HG03159 (cell line): ENCODE data around the gene LRRN4.

Experiments used
- ATAC-seq: cut with Tn5 transposase; IDR thresholded peaks from one replicate; pipeline ENCODE4 v1.9.1; 2021; ENCODE audit warnings: mild to moderate bottlenecking, moderate library complexity; ENCODE audit not compliant: unreplicated experiment

The LRRN4 gene

GRCh38 chr20:6053776-6054688 lies at the start of gene LRRN4:
LRRN4 (minus strand) TSS chr20:6054060; CDS start chr20:6052799, 1,261 bp downstream.
- ATAC-seq = no peak

DNA sequence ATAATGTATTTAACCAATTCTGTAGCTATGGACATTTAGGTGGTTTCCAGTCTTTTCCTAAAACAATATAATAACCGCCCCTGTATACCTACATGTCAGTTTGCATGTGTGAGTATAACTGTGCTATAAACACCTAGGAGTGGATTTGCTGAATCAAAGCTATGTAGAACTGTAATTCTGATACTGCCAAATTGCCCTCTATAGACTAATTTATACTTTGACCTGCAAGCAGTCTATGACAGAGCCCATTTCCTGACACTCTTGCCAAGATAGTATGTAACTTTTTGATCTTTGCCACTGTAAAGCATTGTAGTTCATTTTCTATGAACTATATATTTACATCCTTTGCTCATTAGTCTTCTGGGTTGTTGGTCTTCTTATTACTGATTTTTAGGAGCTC lies 49.4 kb upstream of the LRRN4 start:
- ATAC-seq = no peak

GRCh38 chr20:6101346-6101745 lies 47.5 kb upstream of the LRRN4 start:
- ATAC-seq = no peak

DNA sequence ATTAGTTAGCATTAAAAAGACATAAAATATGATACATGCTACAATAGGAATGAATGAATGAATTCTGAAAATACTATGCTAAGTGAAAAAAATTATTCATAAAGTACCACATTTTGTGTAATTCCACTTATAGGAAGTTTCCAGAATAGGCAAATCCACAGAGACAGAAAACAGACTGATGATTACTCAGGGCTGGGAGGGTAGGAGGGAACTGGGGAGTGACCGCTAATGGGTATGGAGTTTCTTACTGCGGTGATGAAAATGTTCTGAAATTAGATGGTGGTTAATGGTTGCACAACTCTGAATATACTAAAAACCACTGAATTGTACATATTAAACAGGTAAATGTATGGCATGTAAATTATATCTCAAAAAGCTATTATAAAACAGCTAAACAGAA lies 46.4 kb upstream of the LRRN4 start:
- ATAC-seq = no peak

DNA sequence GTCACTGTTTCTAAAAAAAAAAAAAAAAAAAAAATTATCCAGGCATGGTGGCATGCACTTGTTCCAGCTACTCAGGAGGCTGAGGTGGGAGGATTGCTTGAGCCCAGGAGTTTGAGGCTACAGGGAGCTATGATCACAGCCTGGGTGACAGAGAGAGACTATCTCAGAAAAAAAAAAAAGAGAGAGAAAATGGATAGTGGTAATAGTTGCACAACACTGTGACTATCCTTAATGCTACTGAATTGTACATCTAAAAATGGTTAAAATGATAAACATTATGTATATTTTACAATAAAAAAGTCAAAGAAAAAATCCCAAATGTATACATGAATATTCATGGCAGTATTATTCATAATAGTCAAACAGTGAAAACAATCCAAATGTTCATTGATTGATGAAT lies 46.0 kb upstream of the LRRN4 start:
- no peak for ATAC-seq

- ATAC-seq = no peak
These were observed 41.5 kb upstream of the LRRN4 start for GRCh38 chr20:6095409-6095808.

DNA sequence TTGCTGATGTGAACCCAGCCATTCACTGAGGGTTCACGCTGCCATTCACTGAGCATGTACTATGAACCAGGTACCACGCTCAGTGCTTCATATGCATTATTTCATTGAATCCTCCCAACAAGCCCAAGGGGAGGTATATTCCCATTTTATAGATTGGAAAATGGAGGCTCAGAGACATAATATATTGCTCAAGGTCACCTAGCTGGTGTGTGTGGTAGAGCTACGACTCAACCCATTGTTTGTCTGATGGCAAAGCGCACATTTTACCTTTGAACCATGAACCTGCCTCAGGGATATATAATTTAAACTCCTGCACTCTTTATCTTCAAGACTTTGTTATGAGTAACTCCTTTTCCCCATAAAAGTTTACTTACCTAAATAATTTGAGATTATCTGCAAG lies 40.7 kb upstream of the LRRN4 start:
- ATAC-seq = no peak

DNA sequence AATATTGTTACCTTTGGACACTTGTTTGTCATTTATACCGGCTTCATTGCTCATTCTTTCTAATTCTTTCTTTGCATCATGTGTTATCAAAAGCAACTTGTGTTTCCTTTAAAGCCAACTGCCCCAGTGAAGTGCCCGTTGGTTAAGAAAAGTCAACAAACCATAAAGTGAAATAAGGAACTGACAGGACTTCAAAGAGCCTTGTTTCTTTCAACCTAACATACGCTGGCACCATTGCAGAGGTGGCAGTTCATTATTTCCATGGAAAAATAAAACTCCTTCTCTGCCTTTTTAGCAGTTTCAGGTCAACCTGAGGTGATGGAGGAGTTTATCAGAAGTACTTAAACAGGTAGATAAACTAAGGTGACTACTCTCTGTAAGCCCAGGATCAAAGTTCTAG lies 40.2 kb upstream of the LRRN4 start:
- no peak for ATAC-seq

GRCh38 chr20:6091661-6092060 lies 37.8 kb upstream of the LRRN4 start:
- ATAC-seq = no peak

DNA sequence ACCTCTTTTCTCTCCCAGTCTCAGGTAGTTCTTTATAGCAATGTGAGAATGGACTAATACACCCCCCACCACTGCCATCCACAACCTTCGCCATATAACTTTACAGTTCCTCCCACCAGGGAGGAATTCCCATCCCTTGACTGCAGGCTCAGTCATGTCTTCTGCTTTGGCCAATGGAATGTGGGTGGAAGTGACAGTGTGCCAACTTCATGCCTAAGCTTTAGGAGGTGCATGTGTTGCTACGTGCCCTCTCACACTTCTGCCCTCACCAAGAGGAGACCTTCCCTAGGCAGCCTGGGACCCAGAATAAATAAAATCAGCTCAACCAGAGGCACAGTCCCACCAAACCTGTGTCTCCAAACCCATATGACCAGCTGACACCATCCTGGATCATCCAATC lies 33.0 kb upstream of the LRRN4 start:
- ATAC-seq = no peak

DNA sequence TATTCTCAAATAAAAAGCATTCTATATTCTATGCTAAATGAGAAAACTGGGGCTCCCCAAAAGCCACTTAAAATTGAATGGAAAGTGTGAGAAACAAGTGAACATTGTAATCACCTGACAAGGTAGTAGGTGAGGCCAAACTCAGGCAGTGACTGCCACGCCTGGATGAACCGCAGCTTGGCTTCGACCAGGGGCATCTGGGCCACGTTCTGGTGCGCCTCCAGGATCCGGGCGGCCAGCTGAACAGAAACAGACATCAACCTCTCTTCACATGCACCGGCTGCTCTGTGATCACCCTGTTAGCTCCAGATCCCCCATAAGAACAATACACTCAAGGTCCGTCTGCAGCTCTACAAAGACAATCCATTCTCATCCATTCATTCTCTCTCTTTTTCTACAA lies 30.1 kb upstream of the LRRN4 start:
- no peak for ATAC-seq

GRCh38 chr20:6081236-6081635 lies 27.4 kb upstream of the LRRN4 start:
- no peak for ATAC-seq

- no peak for ATAC-seq
These were observed 25.2 kb upstream of the LRRN4 start for GRCh38 chr20:6079016-6079415.

GRCh38 chr20:6075428-6076219 lies 21.8 kb upstream of the LRRN4 start:
- no peak for ATAC-seq

DNA sequence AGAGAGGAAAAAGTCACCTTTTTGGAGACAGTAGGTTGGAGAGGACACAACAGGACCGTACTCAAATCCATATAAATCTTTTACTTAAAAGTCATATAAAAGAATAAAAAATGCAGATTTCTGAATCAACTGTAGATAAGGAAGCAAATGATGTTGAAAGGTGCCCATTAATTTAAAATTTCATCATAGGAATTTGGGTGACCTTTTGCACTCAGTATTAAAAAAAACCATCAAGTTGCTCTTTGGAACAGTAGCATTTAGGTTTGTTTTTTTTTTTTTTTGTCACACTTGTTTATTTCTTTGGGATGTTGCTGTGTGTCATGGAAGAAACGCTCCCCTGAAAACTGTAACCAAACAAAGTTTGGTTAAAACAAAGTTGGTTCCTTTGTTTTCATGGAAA lies 20.9 kb upstream of the LRRN4 start:
- ATAC-seq = no peak

GRCh38 chr20:6074145-6074561 lies 20.3 kb upstream of the LRRN4 start:
- peak; percentile 94 for ATAC-seq

DNA sequence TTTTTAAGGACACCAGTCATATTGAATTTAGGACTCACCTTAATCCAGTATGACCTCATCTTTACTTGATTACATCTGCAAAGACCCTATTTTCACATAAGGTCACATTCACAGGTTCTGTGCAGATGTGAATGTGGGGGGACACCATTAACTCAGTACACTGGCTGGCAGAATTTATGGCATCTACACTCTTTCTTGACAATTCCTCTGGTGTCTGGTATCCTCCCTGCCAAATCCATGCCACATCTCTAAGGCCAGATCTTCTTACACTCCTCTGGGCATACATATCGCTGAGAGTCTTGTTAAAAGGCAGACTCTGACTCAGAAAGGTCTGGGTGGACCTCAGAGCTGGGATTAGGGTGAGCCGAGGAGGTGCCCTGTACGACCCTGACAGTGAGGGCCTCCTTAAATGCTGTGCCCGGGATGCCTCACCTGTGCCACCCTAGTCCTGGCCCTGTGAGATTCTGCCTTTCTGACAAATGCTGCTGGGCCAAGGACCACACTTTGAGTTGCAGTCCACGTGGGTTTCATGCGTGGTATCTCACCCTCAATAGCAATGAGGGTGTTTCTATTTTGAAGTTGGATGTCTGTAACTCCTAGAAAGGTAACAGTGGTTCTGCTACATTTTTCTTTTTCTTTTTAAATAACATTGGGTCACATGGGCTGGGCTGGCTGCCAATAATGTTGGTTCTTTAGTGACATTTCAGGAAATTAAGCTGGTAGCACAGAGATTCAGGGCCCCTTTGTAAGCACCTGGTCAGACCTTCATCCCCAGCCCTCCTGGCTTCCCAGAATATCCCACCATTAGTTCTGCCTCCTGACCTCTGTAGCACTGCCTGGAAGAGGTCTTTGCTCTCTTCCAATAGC lies 17.2 kb upstream of the LRRN4 start:
- no peak for ATAC-seq

DNA sequence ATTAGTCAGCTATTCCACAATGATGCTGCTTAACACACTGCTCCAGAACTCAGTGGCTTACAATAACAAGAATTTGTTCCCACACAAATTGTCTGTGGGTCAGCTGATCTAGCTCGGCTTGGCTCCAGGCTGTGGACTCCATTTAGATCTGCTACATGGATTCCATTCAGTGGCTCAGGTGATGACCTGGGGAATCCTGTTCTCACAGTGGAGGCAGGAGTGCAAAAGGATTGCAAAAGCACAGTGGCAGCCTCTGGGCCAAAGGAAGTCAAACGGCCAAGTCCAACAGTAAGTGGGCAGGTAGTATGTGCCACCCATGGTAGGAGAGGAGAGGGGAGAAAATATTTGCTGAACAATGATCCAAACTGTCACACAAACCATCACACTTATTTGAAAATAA lies 15.8 kb upstream of the LRRN4 start:
- ATAC-seq = no peak

DNA sequence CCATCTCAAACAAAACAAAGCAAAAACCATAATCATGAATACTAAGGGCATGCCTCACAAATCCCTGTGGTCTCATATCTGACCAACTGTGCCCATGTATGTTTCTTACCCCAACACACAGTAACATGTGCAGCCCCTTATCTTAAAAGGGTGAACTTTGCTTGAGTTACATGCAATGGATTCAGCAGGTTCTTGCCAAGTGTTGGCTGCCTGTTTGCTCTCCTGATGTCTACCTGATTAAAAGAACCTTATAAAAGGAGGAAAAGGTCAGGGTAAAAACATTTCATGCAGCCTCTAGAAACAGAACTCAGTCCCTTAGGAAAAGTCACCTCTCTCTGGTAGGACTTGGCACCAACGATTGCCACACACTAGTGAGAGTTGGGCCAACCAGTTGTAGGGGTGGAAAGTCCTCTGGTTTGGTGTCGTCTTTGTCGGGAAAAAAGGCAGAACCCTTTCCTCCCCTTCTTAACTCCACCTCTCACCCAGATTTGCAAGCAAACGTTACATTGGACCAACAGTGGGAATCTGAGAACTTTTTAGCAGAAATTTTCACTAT lies 14.0 kb upstream of the LRRN4 start:
- no peak for ATAC-seq

DNA sequence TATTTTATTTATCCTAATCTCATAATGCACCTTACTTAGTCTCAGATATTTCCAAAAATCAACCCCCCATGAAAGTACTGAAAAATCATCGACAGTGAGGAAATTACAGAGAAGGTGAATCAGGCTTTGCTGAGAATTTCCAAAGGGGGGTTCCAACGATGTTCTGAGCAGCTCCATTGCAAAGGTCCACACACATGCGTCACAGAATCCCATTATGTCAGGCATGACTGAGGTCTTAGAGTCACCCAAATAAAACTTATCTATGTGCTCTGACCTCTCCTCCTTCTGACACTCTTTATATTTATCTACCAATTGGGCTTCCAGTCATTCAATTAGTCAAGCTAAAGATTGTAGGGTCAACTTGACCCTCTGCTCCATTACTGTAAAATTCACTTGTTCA lies 12.7 kb upstream of the LRRN4 start:
- no peak for ATAC-seq

- no peak for ATAC-seq
These were observed 7.7 kb upstream of the LRRN4 start for GRCh38 chr20:6061544-6061943.
